H9 (cell line): ENCODE measurements around the gene PHF1. TPM values are rescaled to one million over a fixed set of nuclear protein-coding genes. Genes with fewer than 3 reads are reported as not detected.

ENCODE experiments used
- DNase-seq: peaks from one replicate; pipeline ENCODE4 v3.0.0-alpha.2; 2017
- H2AFZ ChIP-seq: one replicate; pipeline ENCODE4 v1.6.1; 2013; ENCODE audit warnings: mild to moderate bottlenecking, low read length, control low read depth, moderate library complexity
- H2AK5ac ChIP-seq: 2 replicates; pipeline ENCODE4 v1.6.1; 2013; ENCODE audit warnings: low read length, control low read depth, mixed read lengths; ENCODE audit not compliant: insufficient read length
- H2BK120ac ChIP-seq: one replicate; pipeline ENCODE4 v1.6.1; 2013; ENCODE audit warnings: low read depth, mild to moderate bottlenecking, low read length, control low read depth, inconsistent platforms; ENCODE audit not compliant: poor library complexity, severe bottlenecking
- H2BK12ac ChIP-seq: 2 replicates; pipeline ENCODE4 v1.6.1; 2013; ENCODE audit warnings: low read length, control low read depth, mixed read lengths, low read depth; ENCODE audit not compliant: insufficient read length
- H2BK15ac ChIP-seq: 2 replicates; pipeline ENCODE4 v1.6.1; 2013; ENCODE audit warnings: low read depth, low read length, control low read depth
- H2BK20ac ChIP-seq: one replicate; pipeline ENCODE4 v1.6.1; 2013; ENCODE audit warnings: low read depth, mild to moderate bottlenecking, low read length, control low read depth, inconsistent platforms; ENCODE audit not compliant: poor library complexity, severe bottlenecking
- H2BK5ac ChIP-seq: 2 replicates; pipeline ENCODE4 v1.6.1; 2013; ENCODE audit warnings: low read length, control low read depth, mixed read lengths; ENCODE audit not compliant: insufficient read length
- H3K14ac ChIP-seq: 2 replicates; pipeline ENCODE4 v1.6.1; 2013; ENCODE audit warnings: low read length, control low read depth; ENCODE audit not compliant: insufficient read depth
- H3K18ac ChIP-seq: 2 replicates; pipeline ENCODE4 v1.6.1; 2013; ENCODE audit warnings: low read depth, mild to moderate bottlenecking, mixed read lengths, low read length, control low read depth; ENCODE audit not compliant: insufficient read length
- H3K23ac ChIP-seq: 2 replicates; pipeline ENCODE4 v1.6.1; 2013; ENCODE audit warnings: low read length, control low read depth, mixed read lengths, low read depth; ENCODE audit not compliant: insufficient read length
- H3K23me2 ChIP-seq: 2 replicates; pipeline ENCODE4 v1.6.1; 2013; ENCODE audit warnings: low read depth, mild to moderate bottlenecking, mixed read lengths, low read length, control low read depth; ENCODE audit not compliant: insufficient read length, poor library complexity, severe bottlenecking
- H3K27ac ChIP-seq: 2 replicates; pipeline ENCODE4 v1.5.1; 2013; ENCODE audit warnings: low read length, control low read depth, mixed read lengths, low read depth; ENCODE audit not compliant: insufficient read length
- H3K27me3 ChIP-seq: 2 replicates; pipeline ENCODE4 v1.6.1; 2013; ENCODE audit warnings: low read length, control low read depth, inconsistent platforms; ENCODE audit not compliant: insufficient read depth
- H3K4ac ChIP-seq: 2 replicates; pipeline ENCODE4 v1.6.1; 2013; ENCODE audit warnings: low read depth, mild to moderate bottlenecking, control low read depth, inconsistent platforms, low read length, moderate library complexity
- H3K4me1 ChIP-seq: 2 replicates; pipeline ENCODE4 v1.6.1; 2013; ENCODE audit warnings: low read length, control low read depth, inconsistent platforms; ENCODE audit not compliant: insufficient read depth
- H3K4me2 ChIP-seq: 2 replicates; pipeline ENCODE4 v1.6.1; 2013; ENCODE audit warnings: low read length, control low read depth, mixed read lengths; ENCODE audit not compliant: insufficient read length, insufficient read depth
- H3K56ac ChIP-seq: 2 replicates; pipeline ENCODE4 v1.6.1; 2013; ENCODE audit warnings: low read depth, mild to moderate bottlenecking, mixed read lengths, low read length, control low read depth; ENCODE audit not compliant: insufficient read length
- H3K79me1 ChIP-seq: 2 replicates; pipeline ENCODE4 v1.6.1; 2013; ENCODE audit warnings: low read depth, mild to moderate bottlenecking, moderate library complexity, low read length, control low read depth, inconsistent platforms; ENCODE audit not compliant: insufficient read depth, poor library complexity, severe bottlenecking
- H3K79me2 ChIP-seq: 2 replicates; pipeline ENCODE4 v1.6.1; 2013; ENCODE audit warnings: low read length, control low read depth, inconsistent platforms; ENCODE audit not compliant: insufficient read depth
- H3K9ac ChIP-seq: 2 replicates; pipeline ENCODE4 v1.6.1; 2013; ENCODE audit warnings: low read length, control low read depth, mixed read lengths; ENCODE audit not compliant: insufficient read length; ENCODE audit errors: extremely low read depth
- H3K9me3 ChIP-seq: one replicate; pipeline ENCODE4 v1.6.1; 2013; ENCODE audit warnings: low read depth, low read length, inconsistent platforms; ENCODE audit not compliant: control insufficient read depth
- H3T11ph ChIP-seq: one replicate; pipeline ENCODE4 v1.6.1; 2013; ENCODE audit warnings: mild to moderate bottlenecking, low read length, control low read depth, inconsistent platforms
- H4K20me1 ChIP-seq: one replicate; pipeline ENCODE4 v1.6.1; 2013; ENCODE audit not compliant: control insufficient read depth, insufficient read length, insufficient read depth
- H4K5ac ChIP-seq: 2 replicates; pipeline ENCODE4 v1.6.1; 2013; ENCODE audit warnings: low read depth, mild to moderate bottlenecking, mixed read lengths, low read length, control low read depth; ENCODE audit not compliant: insufficient read length
- H4K8ac ChIP-seq: replicated peaks from 2 replicates; pipeline ENCODE4 v1.6.1; 2013; ENCODE audit warnings: low read length, control low read depth, mixed read lengths, low read depth; ENCODE audit not compliant: insufficient read length
- H4K91ac ChIP-seq: 2 replicates; pipeline ENCODE4 v1.6.1; 2013; ENCODE audit warnings: low read depth, mild to moderate bottlenecking, moderate library complexity, mixed read lengths, low read length, control low read depth; ENCODE audit not compliant: insufficient read length
- H3K27ac Mint-ChIP-seq, 3 experiments: 2 replicates in 2 of 3; 3 replicates in 1 of 3; pipeline ENCODE4 v1.8.0; 2020 to 2021; ENCODE audit warnings: mixed read lengths in 3 of 3, mild to moderate bottlenecking in 1 of 3, moderate library complexity in 1 of 3
- H3K27me3 Mint-ChIP-seq: 2 replicates; pipeline ENCODE4 v1.8.0; 2021; ENCODE audit warnings: low read depth, mild to moderate bottlenecking, moderate library complexity, mixed read lengths
- H3K36me3 Mint-ChIP-seq, 3 experiments: 2 replicates in 2 of 3; 3 replicates in 1 of 3; pipeline ENCODE4 v1.8.0; 2020 to 2021; ENCODE audit warnings: low read depth in 3 of 3, mixed read lengths in 3 of 3; ENCODE audit not compliant: insufficient read depth in 1 of 3
- H3K4me1 Mint-ChIP-seq, 2 experiments: 2 replicates each; pipeline ENCODE4 v1.8.0; 2020; ENCODE audit warnings: mixed read lengths in 2 of 2
- H3K4me3 Mint-ChIP-seq, 2 experiments: 2 replicates in 1 of 2; 3 replicates in 1 of 2; pipeline ENCODE4 v1.8.0; 2020 to 2021; ENCODE audit warnings: mild to moderate bottlenecking in 2 of 2, mixed read lengths in 2 of 2, moderate library complexity in 1 of 2
- H3K9me3 Mint-ChIP-seq, 2 experiments: 2 replicates in 1 of 2; 3 replicates in 1 of 2; pipeline ENCODE4 v1.8.0; 2020; ENCODE audit warnings: mild to moderate bottlenecking in 2 of 2, mixed read lengths in 2 of 2, moderate library complexity in 1 of 2
- whole genome bisulfite sequencing: extraction: QIAGEN DNeasy Blood & Tissue Kit; methylation state at CpG from one replicate; pipeline ENCODE4 v1.1.7; 2013; ENCODE audit warnings: missing lambda C conversion rate, low lambda C conversion rate, mixed read lengths; ENCODE audit not compliant: insufficient read length; ENCODE audit errors: extremely low coverage; 5-methylcytosine and 5-hydroxymethylcytosine counted together
- total RNA-seq: library from RNA; stranded (reverse); gene quantifications from 2 replicates; pipeline ENCODE4 v1.2.1, GENCODE V29; 2021
- TF ChIP-seq, protein P1 (sequence below): fragments of 200-600 bp; sonication (generic); conservative IDR thresholded peaks from 3 replicates; pipeline ENCODE4 v1.8.0; 2021; ENCODE audit warnings: antibody characterized with exemption, mild to moderate bottlenecking

Gene PHF1
- total RNA-seq, 1 experiment from 2014 or later = 56.8 TPM

DNA sequence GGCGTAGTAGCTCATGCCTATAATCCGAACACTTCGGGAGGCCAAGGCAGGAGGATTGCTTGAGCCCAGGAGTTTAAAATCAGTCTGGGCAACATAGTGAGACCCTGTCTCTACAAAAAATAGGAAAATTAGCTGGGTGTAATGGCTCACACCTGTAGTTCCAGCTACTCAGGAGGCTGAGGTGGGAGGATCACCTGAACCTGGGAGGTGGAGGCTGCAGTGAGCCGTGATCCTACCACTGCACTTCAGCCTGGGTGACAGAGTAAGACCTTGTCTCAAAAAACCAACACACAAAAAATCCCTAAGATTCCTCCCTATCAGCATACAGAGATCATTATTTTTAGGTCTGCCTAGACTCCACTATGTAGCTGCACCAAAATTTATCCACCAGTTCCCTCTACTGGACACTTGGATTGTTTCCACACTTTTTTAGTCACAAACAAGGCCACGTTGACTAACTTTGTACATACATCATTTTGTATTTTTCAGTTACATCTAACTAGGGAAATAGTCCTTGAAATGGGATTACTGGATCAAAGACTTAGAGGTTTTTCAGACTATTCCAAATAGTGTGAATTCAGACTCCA lies 3.6 kb upstream of the PHF1 start:
- H3K27me3 ChIP-seq = no peaks in the 10 kb centered on the region
- H2BK15ac ChIP-seq = no peak overlapping the region
- no peak overlapping the region for H4K91ac ChIP-seq
- peaks cover 13 to 19% of the 10 kb centered on the region in 2 experiments for H3K4me1 Mint-ChIP-seq
- H3K9me3 Mint-ChIP-seq = no peaks in the 10 kb centered on the region; a peak in 1 of 5 replicates
- no peaks in the 10 kb centered on the region for H4K20me1 ChIP-seq
- DNase-seq = no peak
- peaks cover 30 to 65% (median 64%) of the 10 kb centered on the region in 3 experiments; a peak in 6 of 7 replicates for H3K36me3 Mint-ChIP-seq
- no peak overlapping the region for H3K4ac ChIP-seq
- WGBS = no CpG with 5 or more reads among the region's 5 CpGs
- no peaks in the 10 kb centered on the region for H3K4me1 ChIP-seq
- no peak overlapping the region for H2BK120ac ChIP-seq
- H3T11ph ChIP-seq = no peak overlapping the region
- H3K79me2 ChIP-seq = no peaks in the 10 kb centered on the region
- H2AFZ ChIP-seq = no peak overlapping the region
- H4K8ac ChIP-seq = no peak overlapping the region
- no peak overlapping the region for H3K4me3 Mint-ChIP-seq
- no peak overlapping the region for H3K23ac ChIP-seq
- H3K9me3 ChIP-seq = no peaks in the 10 kb centered on the region
- H2BK12ac ChIP-seq = no peak overlapping the region
- H3K4me2 ChIP-seq = no peak overlapping the region
- H3K23me2 ChIP-seq = peaks cover 10% of the 10 kb centered on the region
- no peak overlapping the region for H3K18ac ChIP-seq
- no peaks in the 10 kb centered on the region; the same call in 1 of the 2 replicates for H3K27me3 Mint-ChIP-seq
- no peak overlapping the region for H3K27ac ChIP-seq
- H3K56ac ChIP-seq = no peak overlapping the region
- no peak overlapping the region for H2BK5ac ChIP-seq
- H3K9ac ChIP-seq = no peak overlapping the region
- H2AK5ac ChIP-seq = no peak overlapping the region
- no peak overlapping the region for H4K5ac ChIP-seq
- H3K79me1 ChIP-seq = no peaks in the 10 kb centered on the region
- H3K27ac Mint-ChIP-seq = peak overlapping the region in 1 of 3 experiments; percentile 34; a peak in 1 of 7 replicates
- no peak overlapping the region for H2BK20ac ChIP-seq
- no peak overlapping the region for H3K14ac ChIP-seq
- TF ChIP-seq, protein P1, sequence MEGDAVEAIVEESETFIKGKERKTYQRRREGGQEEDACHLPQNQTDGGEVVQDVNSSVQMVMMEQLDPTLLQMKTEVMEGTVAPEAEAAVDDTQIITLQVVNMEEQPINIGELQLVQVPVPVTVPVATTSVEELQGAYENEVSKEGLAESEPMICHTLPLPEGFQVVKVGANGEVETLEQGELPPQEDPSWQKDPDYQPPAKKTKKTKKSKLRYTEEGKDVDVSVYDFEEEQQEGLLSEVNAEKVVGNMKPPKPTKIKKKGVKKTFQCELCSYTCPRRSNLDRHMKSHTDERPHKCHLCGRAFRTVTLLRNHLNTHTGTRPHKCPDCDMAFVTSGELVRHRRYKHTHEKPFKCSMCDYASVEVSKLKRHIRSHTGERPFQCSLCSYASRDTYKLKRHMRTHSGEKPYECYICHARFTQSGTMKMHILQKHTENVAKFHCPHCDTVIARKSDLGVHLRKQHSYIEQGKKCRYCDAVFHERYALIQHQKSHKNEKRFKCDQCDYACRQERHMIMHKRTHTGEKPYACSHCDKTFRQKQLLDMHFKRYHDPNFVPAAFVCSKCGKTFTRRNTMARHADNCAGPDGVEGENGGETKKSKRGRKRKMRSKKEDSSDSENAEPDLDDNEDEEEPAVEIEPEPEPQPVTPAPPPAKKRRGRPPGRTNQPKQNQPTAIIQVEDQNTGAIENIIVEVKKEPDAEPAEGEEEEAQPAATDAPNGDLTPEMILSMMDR = peak; percentile 24; the same call in 1 of the 3 replicates
